HEK293 (cell line): ENCODE results near the gene MYH15.

ENCODE experiments used
- CTCF ChIA-PET: fragments of 350-600 bp; formaldehyde crosslinking; extraction: SDS; loops from one replicate; lab custom pipeline; 2021; ENCODE audit warnings: antibody characterized with exemption; lab: Yijun Ruan, JAX
- POLR2A ChIA-PET: fragments of 300-600 bp; formaldehyde crosslinking; extraction: SDS; loops from one replicate; lab custom pipeline; 2020; ENCODE audit warnings: antibody characterized with exemption, inconsistent platforms; lab: Yijun Ruan, JAX
- H3K27ac ChIP-seq: fragments of 200-500 bp; sonication (Bioruptor generic); 2 replicates; pipeline ENCODE4 v1.5.1; 2014; ENCODE audit warnings: low read depth, low read length, control low read depth, inconsistent platforms; ENCODE audit errors: extremely low read depth
- H3K36me3 ChIP-seq, 2 experiments: fragments of 200-500 bp in 1 of 2; sonication (Bioruptor generic) in 1 of 2; 1 replicate in 1 of 2; 2 replicates in 1 of 2; pipeline ENCODE4 v1.5.1; 2014 to 2017; ENCODE audit warnings: inconsistent platforms in 2 of 2, low read length in 2 of 2; ENCODE audit not compliant: control insufficient read depth in 2 of 2, insufficient read depth in 1 of 2
- H3K4me1 ChIP-seq: fragments of 200-500 bp; sonication (Bioruptor generic); 2 replicates; pipeline ENCODE4 v1.5.1; 2014; ENCODE audit warnings: mild to moderate bottlenecking, low read length, inconsistent platforms; ENCODE audit not compliant: control insufficient read depth, insufficient read depth
- H3K4me3 ChIP-seq: 2 replicates; pipeline ENCODE4 v1.5.1; 2011; ENCODE audit warnings: low read depth, mild to moderate bottlenecking, control low read depth, low read length, moderate library complexity
- H3K9me3 ChIP-seq: fragments of 200-500 bp; sonication (Bioruptor generic); 2 replicates; pipeline ENCODE4 v1.5.1; 2014; ENCODE audit warnings: low read depth, low read length, inconsistent platforms; ENCODE audit not compliant: control insufficient read depth, insufficient read depth
- GLIS1 ChIP-seq: fragments of 450-650 bp; formaldehyde crosslinking; IDR thresholded peaks from 2 replicates; pipeline ENCODE4 v1.5.1; 2016; ENCODE audit warnings: missing biosample characterization, missing genetic modification characterization
- KLF7 ChIP-seq: fragments of 450-650 bp; formaldehyde crosslinking; IDR thresholded peaks from 2 replicates; pipeline ENCODE4 v1.5.1; 2016; ENCODE audit warnings: missing biosample characterization, missing genetic modification characterization, borderline replicate concordance
- REST ChIP-seq: fragments of 450-650 bp; formaldehyde crosslinking; IDR thresholded peaks from 2 replicates; pipeline ENCODE4 v1.5.1; 2016; ENCODE audit warnings: missing biosample characterization, missing genetic modification characterization
- SALL2 ChIP-seq: fragments of 450-650 bp; formaldehyde crosslinking; IDR thresholded peaks from 2 replicates; pipeline ENCODE4 v1.5.0; 2017; ENCODE audit warnings: missing biosample characterization, mild to moderate bottlenecking, missing genetic modification characterization, borderline replicate concordance
- ZEB2 ChIP-seq: fragments of 450-650 bp; formaldehyde crosslinking; IDR thresholded peaks from 2 replicates; pipeline ENCODE4 v1.5.1; 2016; ENCODE audit warnings: missing biosample characterization, missing genetic modification characterization
- ZNF132 ChIP-seq: fragments of 450-650 bp; formaldehyde crosslinking; IDR thresholded peaks from 2 replicates; pipeline ENCODE4 v1.5.1; 2017; ENCODE audit warnings: missing biosample characterization, missing genetic modification characterization, borderline replicate concordance
- ZNF157 ChIP-seq: fragments of 450-650 bp; formaldehyde crosslinking; IDR thresholded peaks from 2 replicates; pipeline ENCODE4 v1.5.1; 2016; ENCODE audit warnings: missing biosample characterization, missing genetic modification characterization
- ZNF16 ChIP-seq: fragments of 450-650 bp; formaldehyde crosslinking; IDR thresholded peaks from 2 replicates; pipeline ENCODE4 v1.5.1; 2016; ENCODE audit warnings: low read depth, missing biosample characterization, missing genetic modification characterization
- ZNF239 ChIP-seq: fragments of 450-650 bp; formaldehyde crosslinking; IDR thresholded peaks from 2 replicates; pipeline ENCODE4 v1.5.1; 2016; ENCODE audit warnings: missing biosample characterization, missing genetic modification characterization
- ZNF248 ChIP-seq: fragments of 450-650 bp; formaldehyde crosslinking; IDR thresholded peaks from 2 replicates; pipeline ENCODE4 v1.5.1; 2017; ENCODE audit warnings: missing biosample characterization, missing genetic modification characterization
- ZNF26 ChIP-seq: fragments of 450-650 bp; formaldehyde crosslinking; IDR thresholded peaks from 2 replicates; pipeline ENCODE4 v1.5.1; 2016; ENCODE audit warnings: missing biosample characterization, missing genetic modification characterization
- ZNF433 ChIP-seq: fragments of 450-650 bp; formaldehyde crosslinking; IDR thresholded peaks from 2 replicates; pipeline ENCODE4 v1.5.1; 2016; ENCODE audit warnings: missing biosample characterization, missing genetic modification characterization, low read depth
- ZNF48 ChIP-seq: fragments of 450-650 bp; formaldehyde crosslinking; IDR thresholded peaks from 2 replicates; pipeline ENCODE4 v1.5.1; 2016; ENCODE audit warnings: missing biosample characterization, missing genetic modification characterization
- ZNF529 ChIP-seq: fragments of 450-650 bp; formaldehyde crosslinking; IDR thresholded peaks from 2 replicates; pipeline ENCODE4 v1.5.1; 2017; ENCODE audit warnings: missing genetic modification characterization, missing biosample characterization; ENCODE audit not compliant: insufficient replicate concordance
- ZNF555 ChIP-seq: fragments of 450-650 bp; formaldehyde crosslinking; conservative IDR thresholded peaks from 2 replicates; pipeline ENCODE4 v1.5.1; 2017; ENCODE audit warnings: missing biosample characterization, mild to moderate bottlenecking, missing genetic modification characterization, inconsistent platforms
- ZNF558 ChIP-seq: fragments of 450-650 bp; formaldehyde crosslinking; IDR thresholded peaks from 2 replicates; pipeline ENCODE4 v1.5.1; 2016; ENCODE audit warnings: missing biosample characterization, missing genetic modification characterization
- ZNF560 ChIP-seq: fragments of 450-650 bp; formaldehyde crosslinking; IDR thresholded peaks from 2 replicates; pipeline ENCODE4 v1.5.1; 2017; ENCODE audit warnings: missing biosample characterization, missing genetic modification characterization, borderline replicate concordance
- ZNF580 ChIP-seq: fragments of 450-650 bp; formaldehyde crosslinking; IDR thresholded peaks from 2 replicates; pipeline ENCODE4 v1.5.1; 2016; ENCODE audit warnings: missing biosample characterization, missing genetic modification characterization
- ZNF654 ChIP-seq: fragments of 450-650 bp; formaldehyde crosslinking; IDR thresholded peaks from 2 replicates; pipeline ENCODE4 v1.5.1; 2016; ENCODE audit warnings: low read depth, missing biosample characterization, missing genetic modification characterization
- ZNF660 ChIP-seq: fragments of 450-650 bp; IDR thresholded peaks from 2 replicates; pipeline ENCODE4 v1.5.1; 2018; ENCODE audit warnings: missing biosample characterization, mild to moderate bottlenecking, missing genetic modification characterization
- ZNF76 ChIP-seq: fragments of 450-650 bp; formaldehyde crosslinking; IDR thresholded peaks from 2 replicates; pipeline ENCODE4; 2016; ENCODE audit warnings: low read depth, missing biosample characterization, missing genetic modification characterization, borderline replicate concordance
- ZNF792 ChIP-seq: fragments of 450-650 bp; formaldehyde crosslinking; IDR thresholded peaks from 2 replicates; pipeline ENCODE4 v1.5.1; 2016; ENCODE audit warnings: missing biosample characterization, missing genetic modification characterization
- ZSCAN18 ChIP-seq: fragments of 450-650 bp; formaldehyde crosslinking; IDR thresholded peaks from 2 replicates; pipeline ENCODE4 v1.5.1; 2016; ENCODE audit warnings: missing biosample characterization, missing genetic modification characterization
- ZSCAN23 ChIP-seq: fragments of 450-650 bp; formaldehyde crosslinking; IDR thresholded peaks from 2 replicates; pipeline ENCODE4 v1.5.1; 2016; ENCODE audit warnings: missing biosample characterization, missing genetic modification characterization
- ZSCAN5A ChIP-seq: fragments of 450-650 bp; formaldehyde crosslinking; IDR thresholded peaks from 2 replicates; pipeline ENCODE4 v1.5.1; 2016; ENCODE audit warnings: missing biosample characterization, missing genetic modification characterization

Gene MYH15

GRCh38 chr3:108500728-108501127 is 9.7 kb downstream of the MYH15 start (continued):
- no peak for TF ChIP-seq ZSCAN5A
- TF ChIP-seq ZNF558 (tag by site-specific recombination): no peak
- no peak for TF ChIP-seq ZNF654
- TF ChIP-seq SALL2 (tag by site-specific recombination): no peak
- no peak for TF ChIP-seq ZNF76
- no peak for TF ChIP-seq REST (tag by site-specific recombination)
- TF ChIP-seq ZNF660 (tag by site-specific recombination): no peak
- no peak for TF ChIP-seq ZSCAN18 (tag by site-specific recombination)
- TF ChIP-seq ZNF239 (tag by site-specific recombination): no peak
- TF ChIP-seq ZEB2 (tag by site-specific recombination): no peak
- no peak for TF ChIP-seq ZNF132 (tag by site-specific recombination)
- TF ChIP-seq ZNF555 (tag by site-specific recombination): no peak
- TF ChIP-seq ZNF248 (tag by site-specific recombination): no peak

- no peak overlapping the region for H3K27ac ChIP-seq
- POLR2A ChIA-PET: interaction anchor here (0.7 kb wide), 1 partner anchor 133 kb away, joined by 3 read pairs; no protein-coding TSS in a partner anchor
- CTCF ChIA-PET: interaction anchor here (0.6 to 0.7 kb wide), 5 partner anchors 56 to 418 kb away, joined by 3 read pairs; no protein-coding TSS in a partner anchor
- no peak overlapping the region for H3K4me3 ChIP-seq
- no peaks in the 10 kb centered on the region for H3K4me1 ChIP-seq
- no peaks in the 10 kb centered on the region for H3K36me3 ChIP-seq
- no peaks in the 10 kb centered on the region for H3K9me3 ChIP-seq
- TF ChIP-seq ZNF529: no peak
- no peak for TF ChIP-seq ZNF433 (tag by site-specific recombination)
- no peak for TF ChIP-seq REST (tag by site-specific recombination)
- no peak for TF ChIP-seq ZNF157 (tag by site-specific recombination)
- TF ChIP-seq ZNF76: no peak
- no peak for TF ChIP-seq ZNF16 (tag by site-specific recombination)
- no peak for TF ChIP-seq ZSCAN23
- no peak for TF ChIP-seq ZNF48 (tag by site-specific recombination)
- TF ChIP-seq KLF7 (tag by site-specific recombination): no peak
- TF ChIP-seq ZNF26 (tag by site-specific recombination): no peak
- no peak for TF ChIP-seq ZNF792 (tag by site-specific recombination)
- no peak for TF ChIP-seq ZNF560 (tag by site-specific recombination)
- no peak for TF ChIP-seq ZNF555 (tag by site-specific recombination)
- no peak for TF ChIP-seq ZNF580 (tag by site-specific recombination)
- TF ChIP-seq GLIS1: no peak
These were observed 13.1 kb downstream of the MYH15 start for GRCh38 chr3:108497271-108497670.
